ENCODE measurements around the gene RIGI. TPM values are rescaled to one million over a fixed set of nuclear protein-coding genes. Genes with fewer than 3 reads are reported as not detected.

Gene RIGI
- total RNA-seq, 4 donors from 2014 or later = 2.6 to 22.5 (median 14.3) TPM

DNA sequence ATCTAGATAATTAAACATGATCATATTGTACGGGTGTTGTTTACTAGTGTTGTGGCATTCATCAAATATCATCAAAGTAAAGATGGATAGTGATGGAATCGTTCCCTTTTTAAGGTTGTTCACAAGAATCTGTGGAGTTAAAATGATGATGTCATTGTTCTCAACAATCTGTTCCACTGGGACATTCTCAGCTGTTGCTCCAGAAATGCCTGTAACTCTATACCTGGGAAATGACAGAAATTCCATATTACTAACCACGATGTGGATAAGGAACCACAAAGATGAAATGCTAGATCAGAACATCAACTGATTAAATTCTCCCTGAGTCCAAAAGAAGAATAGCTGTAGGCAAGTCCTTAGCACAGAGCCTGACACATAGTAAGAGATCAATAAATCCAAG, 38.0 kb downstream of the RIGI start:
- Histone ChIP-seq H3K9me3 (no peaks in the 10 kb centered on the region), H3K36me3 (no peaks in the 10 kb centered on the region), H3K4me3 (no peak overlapping the region), H3K4me1 (no peaks in the 10 kb centered on the region), H3K27me3 (no peaks in the 10 kb centered on the region), H3K27ac (no peak overlapping the region)
- DNase-seq = no peak
- intact Hi-C loops (cut with DNase I; ENCODE audit: low total_unique reads) = no loop called here
- TF ChIP-seq POLR2A (IDR thresholded peaks at IDR 0.05) = no peak
- TF ChIP-seq, protein P1, sequence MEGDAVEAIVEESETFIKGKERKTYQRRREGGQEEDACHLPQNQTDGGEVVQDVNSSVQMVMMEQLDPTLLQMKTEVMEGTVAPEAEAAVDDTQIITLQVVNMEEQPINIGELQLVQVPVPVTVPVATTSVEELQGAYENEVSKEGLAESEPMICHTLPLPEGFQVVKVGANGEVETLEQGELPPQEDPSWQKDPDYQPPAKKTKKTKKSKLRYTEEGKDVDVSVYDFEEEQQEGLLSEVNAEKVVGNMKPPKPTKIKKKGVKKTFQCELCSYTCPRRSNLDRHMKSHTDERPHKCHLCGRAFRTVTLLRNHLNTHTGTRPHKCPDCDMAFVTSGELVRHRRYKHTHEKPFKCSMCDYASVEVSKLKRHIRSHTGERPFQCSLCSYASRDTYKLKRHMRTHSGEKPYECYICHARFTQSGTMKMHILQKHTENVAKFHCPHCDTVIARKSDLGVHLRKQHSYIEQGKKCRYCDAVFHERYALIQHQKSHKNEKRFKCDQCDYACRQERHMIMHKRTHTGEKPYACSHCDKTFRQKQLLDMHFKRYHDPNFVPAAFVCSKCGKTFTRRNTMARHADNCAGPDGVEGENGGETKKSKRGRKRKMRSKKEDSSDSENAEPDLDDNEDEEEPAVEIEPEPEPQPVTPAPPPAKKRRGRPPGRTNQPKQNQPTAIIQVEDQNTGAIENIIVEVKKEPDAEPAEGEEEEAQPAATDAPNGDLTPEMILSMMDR (IDR thresholded peaks at IDR 0.05) = no peak

- H3K27me3 ChIP-seq = no peaks in the 10 kb centered on the region
- no peaks in the 10 kb centered on the region for H3K36me3 ChIP-seq
- intact Hi-C loops (cut with DNase I; ENCODE audit: low total_unique reads) = no loop called here
- H3K4me1 ChIP-seq = no peaks in the 10 kb centered on the region
- H3K27ac ChIP-seq = no peak overlapping the region
- H3K4me3 ChIP-seq = no peak overlapping the region
- no peaks in the 10 kb centered on the region for H3K9me3 ChIP-seq
- TF ChIP-seq, protein P1 (IDR thresholded peaks at IDR 0.05) = no peak
- TF ChIP-seq POLR2A (IDR thresholded peaks at IDR 0.05) = no peak
- DNase-seq = no peak
Measured at GRCh38 chr9:32486839-32487562, 39.0 kb downstream of the RIGI start.

GRCh38 chr9:32483343-32483742, 42.7 kb downstream of the RIGI start:
- Histone ChIP-seq H3K4me1 (no peaks in the 10 kb centered on the region), H3K4me3 (no peak overlapping the region), H3K27ac (no peak overlapping the region), H3K27me3 (no peaks in the 10 kb centered on the region), H3K36me3 (no peaks in the 10 kb centered on the region), H3K9me3 (no peaks in the 10 kb centered on the region)
- TF ChIP-seq, protein P1 (IDR thresholded peaks at IDR 0.05) = no peak
- TF ChIP-seq POLR2A (IDR thresholded peaks at IDR 0.05) = no peak
- intact Hi-C loops (cut with DNase I; ENCODE audit: low total_unique reads) = no loop called here
- no peak for DNase-seq

Other genes with a start within 250 kb of the RIGI start
- gene ACO1, start 141.6 kb downstream of the RIGI start, total RNA-seq = 10 to 100 TPM in 3 of 4 donors, 1 to 10 TPM in 1; 10.0 to 39.5 (median 24.9) TPM
- 1 to 10 TPM in 2 of 4 donors, not detected in 2; 1.7 to 8.1 TPM for gene SMIM27, start 26.1 kb upstream of the RIGI start, total RNA-seq
- gene TOPORS, start 26.4 kb upstream of the RIGI start, total RNA-seq = 10 to 100 TPM; 12.8 to 49.3 (median 27.3) TPM
- 100 to 1,000 TPM in 1 of 4 donors, 10 to 100 TPM in 3; 33.8 to 181 (median 54.5) TPM for gene NDUFB6, start 47.0 kb upstream of the RIGI start, total RNA-seq
- gene TAF1L, start 109.5 kb upstream of the RIGI start, total RNA-seq = under 1 TPM in 2 of 4 donors, not detected in 2; under 0.01 to 0.07 TPM

All from uterus (tissue), 4 donors.